ENCODE measurements around the gene CMTM3.
"Not testable (repeated sequence)": the region's sequence is repeated elsewhere in the genome, so short reads cannot be mapped to it uniquely, and the experiment has no call there.

CMTM3 gene

GRCh38 chr16:66581246-66581952, 23.1 kb upstream of the CMTM3 start:
- no peak for DNase-seq (ENCODE audit: low read depth, low spot score)

GRCh38 chr16:66585481-66586239, 18.8 kb upstream of the CMTM3 start:
- DNase-seq (ENCODE audit: low read depth, low spot score), result no peak

GRCh38 chr16:66587881-66588600, 16.5 kb upstream of the CMTM3 start:
- no peak for DNase-seq (ENCODE audit: low read depth, low spot score)

- DNase-seq (ENCODE audit: low read depth, low spot score), result no peak
Observed at GRCh38 chr16:66588981-66589713, 15.4 kb upstream of the CMTM3 start.

GRCh38 chr16:66590322-66590721, 14.2 kb upstream of the CMTM3 start:
- no peak for DNase-seq (ENCODE audit: low read depth, low spot score)

GRCh38 chr16:66591018-66591417, 13.5 kb upstream of the CMTM3 start:
- DNase-seq (ENCODE audit: low read depth, low spot score), result no peak

- DNase-seq (ENCODE audit: low read depth, low spot score), result no peak
Observed at GRCh38 chr16:66592241-66592640, 12.3 kb upstream of the CMTM3 start.

GRCh38 chr16:66592814-66593213, 11.7 kb upstream of the CMTM3 start:
- no peak for DNase-seq (ENCODE audit: low read depth, low spot score)

- DNase-seq (ENCODE audit: low read depth, low spot score), result no peak
Observed at GRCh38 chr16:66594739-66595138, 9.8 kb upstream of the CMTM3 start.

GRCh38 chr16:66596559-66596958, 7.9 kb upstream of the CMTM3 start:
- DNase-seq (ENCODE audit: low read depth, low spot score), result not testable (repeated sequence)

GRCh38 chr16:66596986-66597848, 7.3 kb upstream of the CMTM3 start:
- no peak for DNase-seq (ENCODE audit: low read depth, low spot score)

GRCh38 chr16:66598111-66598510, 6.4 kb upstream of the CMTM3 start:
- no peak for DNase-seq (ENCODE audit: low read depth, low spot score)

GRCh38 chr16:66599726-66600125, 4.8 kb upstream of the CMTM3 start:
- no peak for DNase-seq (ENCODE audit: low read depth, low spot score)

- no peak for DNase-seq (ENCODE audit: low read depth, low spot score)
Observed at GRCh38 chr16:66600477-66600876, 4.0 kb upstream of the CMTM3 start.

- DNase-seq (ENCODE audit: low read depth, low spot score), result no peak
Observed at GRCh38 chr16:66601471-66601870, 3.0 kb upstream of the CMTM3 start.

GRCh38 chr16:66603537-66604375, 748 bp upstream of the CMTM3 start:
- no peak for DNase-seq (ENCODE audit: low read depth, low spot score)

- no peak for DNase-seq (ENCODE audit: low read depth, low spot score)
Observed at GRCh38 chr16:66605177-66605978, 874 bp downstream of the CMTM3 start.

- no peak for DNase-seq (ENCODE audit: low read depth, low spot score)
Observed at GRCh38 chr16:66605979-66606751, 1.7 kb downstream of the CMTM3 start.

All from iPS DF 19.7 (cell line).